Left cardiac atrium (tissue), 4 donors: ENCODE measurements around the gene TPCN2. TPM values are rescaled to one million over a fixed set of nuclear protein-coding genes. Genes with fewer than 3 reads are reported as not detected.
A peak's percentile ranks its signal among the peaks of the same experiment; 100 is the strongest.

Experiments
- ATAC-seq, 2 donors: fragments of 200-7000 bp; cut with Tn5 transposase; one replicate each; pipeline ENCODE4 v1.9.1; 2020; ENCODE audit warnings: mild to moderate bottlenecking in 2 of 2, moderate library complexity in 2 of 2
- DNase-seq: peaks from one replicate; pipeline ENCODE4 v3.0.0-alpha.2; 2020
- intact Hi-C, 2 donors: fragments of 100-400 bp; cut with DNase I; formaldehyde crosslinking; loops; one replicate each; pipeline versions ENCODE4 v1.14.1 to v1.15.1; 2022 to 2023
- total RNA-seq, 2 donors: library from RNA; stranded (reverse); fragmentation: NEBNext Ultra II Directional; extraction: Animal tissue kit (Norgen Biotek cat#: 25700); gene quantifications; one replicate each; pipeline ENCODE4 v1.2.1, GENCODE V29; 2021
- donor health status: DM: no; HTN: yes; CAD: no.
- donor health status: DM: no; HTN: yes; CAD: no; lungs with severe emphysema.
- donor health status: DM: yes; HTN: yes; CAD: no.
- donor health status: Dilated cardiomyopathy.

Gene TPCN2
- total RNA-seq, 2 donors from 2014 or later = 7.3 to 9.7 TPM

- intact Hi-C loops = no loop called here
- ATAC-seq (no peak), DNase-seq (no peak)
Measured at GRCh38 chr11:69053169-69053477, 4.4 kb downstream of the TPCN2 start.

GRCh38 chr11:69053546-69054396, 5.0 kb downstream of the TPCN2 start:
- intact Hi-C loops = no loop called here
- ATAC-seq (no peak), DNase-seq (no peak)

- ATAC-seq (no peak), DNase-seq (no peak)
- intact Hi-C loops = no loop called here
Measured at GRCh38 chr11:69054397-69055211, 5.9 kb downstream of the TPCN2 start.

- intact Hi-C loops = no loop called here
- no peak for ATAC-seq
- DNase-seq = no peak
Measured at GRCh38 chr11:69055212-69055586, 6.5 kb downstream of the TPCN2 start.

GRCh38 chr11:69055598-69056516, 7.1 kb downstream of the TPCN2 start:
- intact Hi-C loops = no loop called here
- DNase-seq (no peak), ATAC-seq (peak in 1 of 2 donors; percentile 76)

- DNase-seq (no peak), ATAC-seq (no peak)
- intact Hi-C loops = no loop called here
Measured at GRCh38 chr11:69057236-69057635, 8.5 kb downstream of the TPCN2 start.

GRCh38 chr11:69057801-69058200, 9.1 kb downstream of the TPCN2 start:
- ATAC-seq (no peak), DNase-seq (no peak)
- intact Hi-C loops = no loop called here

GRCh38 chr11:69058511-69059270, 10.0 kb downstream of the TPCN2 start:
- intact Hi-C loops = no loop called here
- ATAC-seq (no peak), DNase-seq (no peak)

GRCh38 chr11:69059429-69059828, 10.7 kb downstream of the TPCN2 start:
- no peak for ATAC-seq

GRCh38 chr11:69059985-69060384, 11.3 kb downstream of the TPCN2 start:
- no peak for ATAC-seq
- DNase-seq = no peak
- intact Hi-C loops = no loop called here

More at GRCh38 chr11:69059429-69059828, 10.7 kb downstream of the TPCN2 start:
- DNase-seq = no peak
- intact Hi-C loops = no loop called here

- no peak for DNase-seq
- no peak for ATAC-seq
- intact Hi-C loops = no loop called here
Measured at GRCh38 chr11:69060806-69061712, 12.3 kb downstream of the TPCN2 start.

- ATAC-seq (no peak), DNase-seq (no peak)
- intact Hi-C loops = no loop called here
Measured at GRCh38 chr11:69061713-69062053, 13.0 kb downstream of the TPCN2 start.

- no peak for ATAC-seq
- intact Hi-C loops = no loop called here
- DNase-seq = no peak
Measured at GRCh38 chr11:69062169-69062855, 13.6 kb downstream of the TPCN2 start.

- DNase-seq (no peak), ATAC-seq (no peak)
- intact Hi-C loops = no loop called here
Measured at GRCh38 chr11:69062873-69063651, 14.3 kb downstream of the TPCN2 start.

- DNase-seq = no peak
- ATAC-seq = no peak
- intact Hi-C loops = no loop called here
Measured at GRCh38 chr11:69063652-69064260, 15.0 kb downstream of the TPCN2 start.

GRCh38 chr11:69064394-69064957, 15.7 kb downstream of the TPCN2 start:
- ATAC-seq (no peak), DNase-seq (no peak)
- intact Hi-C loops = no loop called here
